OCI-LY7 (cell line): ENCODE measurements around the gene IRX4. TPM values are rescaled to one million over a fixed set of nuclear protein-coding genes. Genes with fewer than 3 reads are reported as not detected.

Experiments
- BruUV-seq: library from RNA; stranded (reverse); fragments of 400-500 nt; replicated peaks from 2 replicates; lab custom pipeline; 2021; lab: Mats Ljungman, UMichigan
- CTCF ChIA-PET: fragments of 300-600 bp; sonication (Branson Sonifier 250); formaldehyde crosslinking; loops from one replicate; lab custom pipeline; 2022; ENCODE audit warnings: antibody characterized with exemption; ENCODE audit not compliant: unreplicated experiment; lab: Charles Lee
- POLR2A ChIA-PET: fragments of 300-600 bp; sonication (Branson Sonifier 250); formaldehyde crosslinking; loops from one replicate; lab custom pipeline; 2022; ENCODE audit warnings: antibody characterized with exemption; lab: Charles Lee
- DNase-seq: peaks from one replicate; pipeline ENCODE4 v3.0.0-alpha.2; 2015; ENCODE audit warnings: low spot score
- H2AFZ ChIP-seq: fragments of 200-600 bp; sonication (generic), shearing (Covaris generic); 2 replicates; pipeline ENCODE4 v1.6.1; 2014; ENCODE audit warnings: mild to moderate bottlenecking, antibody characterized with exemption, low read length, moderate library complexity
- H3K27ac ChIP-seq: fragments of 200-600 bp; sonication (generic); 2 replicates; pipeline ENCODE4 v1.5.1; 2014; ENCODE audit warnings: mixed run types, low read depth, mild to moderate bottlenecking, moderate library complexity, low read length, inconsistent platforms; ENCODE audit not compliant: poor library complexity, severe bottlenecking
- H3K36me3 ChIP-seq: fragments of 200-600 bp; sonication (generic); 2 replicates; pipeline ENCODE4 v1.6.1; 2014; ENCODE audit warnings: mild to moderate bottlenecking, antibody characterized with exemption, low read length, moderate library complexity, mixed read lengths; ENCODE audit not compliant: insufficient read depth
- H3K4me1 ChIP-seq: fragments of 200-600 bp; sonication (generic); 2 replicates; pipeline ENCODE4 v1.5.1; 2014; ENCODE audit warnings: mild to moderate bottlenecking, low read length; ENCODE audit not compliant: insufficient read depth, poor library complexity, severe bottlenecking
- H3K4me2 ChIP-seq: fragments of 200-600 bp; sonication (generic); 2 replicates; pipeline ENCODE4 v1.6.1; 2014; ENCODE audit warnings: mild to moderate bottlenecking, low read length
- H3K4me3 ChIP-seq: fragments of 200-600 bp; sonication (generic); 2 replicates; pipeline ENCODE4 v1.5.1; 2014; ENCODE audit warnings: mild to moderate bottlenecking, low read depth, low read length; ENCODE audit not compliant: poor library complexity, severe bottlenecking
- H3K79me2 ChIP-seq: fragments of 200-600 bp; sonication (generic); 2 replicates; pipeline ENCODE4 v1.6.1; 2016; ENCODE audit warnings: low read depth, mild to moderate bottlenecking, low read length, moderate library complexity, mixed read lengths; ENCODE audit not compliant: insufficient read depth
- H3K9me2 ChIP-seq: fragments of 200-600 bp; sonication (generic); 2 replicates; pipeline ENCODE4 v1.6.1; 2016; ENCODE audit warnings: mild to moderate bottlenecking, low read length, mixed read lengths; ENCODE audit not compliant: insufficient read depth
- H3K9me3 ChIP-seq: fragments of 200-600 bp; sonication (generic); 2 replicates; pipeline ENCODE4 v1.6.1; 2014; ENCODE audit warnings: mild to moderate bottlenecking, mixed run types, low read length, mixed read lengths
- H4K20me1 ChIP-seq: fragments of 200-600 bp; sonication (generic); 2 replicates; pipeline ENCODE4 v1.6.1; 2014; ENCODE audit warnings: mild to moderate bottlenecking, antibody characterized with exemption, low read length, moderate library complexity, mixed read lengths; ENCODE audit not compliant: insufficient read depth
- CTCF ChIP-seq: fragments of 200-600 bp; sonication (generic); conservative IDR thresholded peaks from 2 replicates; pipeline ENCODE4 v1.5.1; 2014; ENCODE audit warnings: mild to moderate bottlenecking, antibody characterized with exemption, low read length, moderate library complexity, mixed read lengths
- EZH2phosphoT487 ChIP-seq: fragments of 200-600 bp; sonication (generic); IDR thresholded peaks from 2 replicates; pipeline ENCODE4 v1.6.1; 2018; ENCODE audit warnings: low read depth, borderline replicate concordance, mild to moderate bottlenecking, mixed run types, antibody characterized with exemption, low read length, moderate library complexity, mixed read lengths
- intact Hi-C: fragments of 100-400 bp; cut with micrococcal nuclease; formaldehyde crosslinking; loops from one replicate; pipeline ENCODE4 v1.10.0; 2022; ENCODE audit not compliant: unreplicated experiment
- total RNA-seq, 2 experiments: library from RNA; depleted of rRNA in 1 of 2; stranded (reverse); fragments of >200 nt in 1 of 2; shearing (Covaris generic) in 1 of 2; gene quantifications; 2 replicates each; pipeline ENCODE4 v1.2.3, GENCODE V29; 2014 to 2022

The IRX4 gene
- total RNA-seq, 2 experiments from 2014 or later, result not detected

- DNase-seq, result no peak
- POLR2A ChIA-PET, result interaction anchor here (1.1 kb wide), 1 partner anchor 10 kb away, joined by 3 read pairs; no protein-coding TSS in a partner anchor
- no TSS peak for BruUV-seq
- no peaks in the 10 kb centered on the region for H3K9me3 ChIP-seq
- H3K36me3 ChIP-seq, result no peaks in the 10 kb centered on the region
- H2AFZ ChIP-seq, result no peak overlapping the region
- no peak overlapping the region for H3K4me2 ChIP-seq
- H4K20me1 ChIP-seq, result no peaks in the 10 kb centered on the region
- CTCF ChIA-PET, result no interaction called here
- intact Hi-C loops, result no loop called here
- TF ChIP-seq EZH2phosphoT487, result no peak
- TF ChIP-seq CTCF, result no peak
- H3K27ac ChIP-seq, result no peak overlapping the region
- no peaks in the 10 kb centered on the region for H3K4me1 ChIP-seq
- no peaks in the 10 kb centered on the region for H3K79me2 ChIP-seq
- no peak overlapping the region for H3K4me3 ChIP-seq
- H3K9me2 ChIP-seq, result no peaks in the 10 kb centered on the region
Measured at GRCh38 chr5:1913578-1913977, 30.9 kb upstream of the IRX4 start.

GRCh38 chr5:1912951-1913565, 30.3 kb upstream of the IRX4 start:
- no peak for TF ChIP-seq EZH2phosphoT487
- no peak for TF ChIP-seq CTCF
- Histone ChIP-seq H3K27ac (no peak overlapping the region), H3K4me1 (no peaks in the 10 kb centered on the region), H4K20me1 (no peaks in the 10 kb centered on the region), H3K9me2 (no peaks in the 10 kb centered on the region), H3K36me3 (no peaks in the 10 kb centered on the region), H3K4me3 (no peak overlapping the region), H3K4me2 (no peak overlapping the region), H2AFZ (no peak overlapping the region), H3K79me2 (no peaks in the 10 kb centered on the region), H3K9me3 (no peaks in the 10 kb centered on the region)
- DNase-seq, result no peak
- intact Hi-C loops, result no loop called here
- POLR2A ChIA-PET, result interaction anchor here (1.1 kb wide), 1 partner anchor 10 kb away, joined by 3 read pairs; no protein-coding TSS in a partner anchor
- CTCF ChIA-PET, result no interaction called here
- no TSS peak for BruUV-seq

GRCh38 chr5:1911773-1912235, 29.1 kb upstream of the IRX4 start:
- no peaks in the 10 kb centered on the region for H3K79me2 ChIP-seq
- TF ChIP-seq EZH2phosphoT487 (no peak), CTCF (no peak)
- no peak overlapping the region for H2AFZ ChIP-seq
- H3K27ac ChIP-seq, result no peak overlapping the region
- no peaks in the 10 kb centered on the region for H4K20me1 ChIP-seq
- no peaks in the 10 kb centered on the region for H3K9me2 ChIP-seq
- no peaks in the 10 kb centered on the region for H3K4me1 ChIP-seq
- BruUV-seq, result no TSS peak
- H3K9me3 ChIP-seq, result no peaks in the 10 kb centered on the region
- ChIA-PET CTCF (no interaction called here), POLR2A (no interaction called here)
- intact Hi-C loops, result no loop called here
- no peak overlapping the region for H3K4me3 ChIP-seq
- no peaks in the 10 kb centered on the region for H3K36me3 ChIP-seq
- no peak overlapping the region for H3K4me2 ChIP-seq
- DNase-seq, result no peak
